CD4-positive, alpha-beta T cell treated with Interleukin-6 for 4 hours (primary cell): ENCODE results near the gene MICU1.
"Not testable (repeated sequence)": the region's sequence is repeated elsewhere in the genome, so short reads cannot be mapped to it uniquely, and the experiment has no call there.

Source experiments
- DNase-seq: peaks from one replicate; pipeline ENCODE4 v3.0.0-alpha.2; 2020; ENCODE audit warnings: mixed read lengths

Gene MICU1

GRCh38 chr10:72561745-72562166 is 64.1 kb downstream of the MICU1 start:
- no peak for DNase-seq

DNA sequence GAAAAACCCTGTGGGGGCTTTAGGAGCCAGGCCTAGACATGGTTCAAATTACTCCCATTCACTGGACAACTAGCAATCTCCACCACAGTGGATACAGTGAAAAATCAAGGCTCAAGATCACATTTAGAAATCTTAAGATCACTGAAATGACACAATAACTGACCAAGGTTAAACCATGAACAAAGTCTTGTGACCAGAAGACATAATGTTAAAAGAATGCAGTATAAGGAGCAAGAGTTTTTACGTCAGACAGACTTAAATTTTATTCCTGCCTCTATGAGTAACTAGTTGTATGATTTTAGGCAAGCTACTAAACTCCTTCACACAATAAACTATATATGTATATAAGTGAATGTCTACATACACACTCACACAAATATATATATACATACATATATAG is 68.5 kb downstream of the MICU1 start:
- DNase-seq, result no peak

GRCh38 chr10:72552857-72553256 is 73.0 kb downstream of the MICU1 start:
- DNase-seq, result no peak

DNA sequence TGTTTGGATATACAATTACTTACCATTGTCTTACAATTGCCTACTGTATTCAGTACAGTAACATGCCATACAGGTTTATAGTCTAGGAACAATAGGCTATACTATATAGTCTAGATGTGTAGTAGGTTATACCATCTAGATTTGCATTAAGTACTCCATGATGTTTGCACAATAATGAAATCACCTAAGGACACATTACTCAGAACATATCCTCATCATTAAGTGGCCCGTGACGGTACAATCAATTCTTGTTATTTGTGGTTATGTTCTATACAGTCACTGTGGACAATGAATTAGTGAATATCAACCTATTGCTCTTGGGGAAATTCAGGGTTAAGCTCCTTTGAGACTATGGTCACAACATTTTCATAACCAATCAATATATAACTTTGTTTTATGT is 75.6 kb downstream of the MICU1 start:
- DNase-seq, result no peak

DNA sequence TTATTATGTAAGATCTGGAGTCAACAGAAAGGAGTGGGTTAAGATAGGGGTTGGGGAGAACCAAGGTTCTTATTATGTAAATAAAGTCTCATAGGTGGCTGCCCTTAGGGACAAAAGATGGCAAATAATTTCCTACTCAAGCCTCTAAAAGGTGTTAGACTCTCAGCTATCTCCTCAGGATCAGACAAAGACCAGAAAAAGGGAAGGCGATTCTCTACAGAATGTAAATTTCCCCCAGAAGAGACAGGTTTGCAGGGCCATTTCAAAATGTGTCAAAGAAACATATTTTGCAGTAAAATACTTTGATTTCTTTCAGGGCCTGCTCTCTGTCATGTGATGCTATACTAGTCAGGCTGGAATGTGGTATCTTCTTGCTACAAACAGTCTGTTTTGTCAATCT is 80.3 kb downstream of the MICU1 start:
- no peak for DNase-seq

- DNase-seq, result not testable (repeated sequence)
Observed at GRCh38 chr10:72543855-72544254, 82.0 kb downstream of the MICU1 start.

DNA sequence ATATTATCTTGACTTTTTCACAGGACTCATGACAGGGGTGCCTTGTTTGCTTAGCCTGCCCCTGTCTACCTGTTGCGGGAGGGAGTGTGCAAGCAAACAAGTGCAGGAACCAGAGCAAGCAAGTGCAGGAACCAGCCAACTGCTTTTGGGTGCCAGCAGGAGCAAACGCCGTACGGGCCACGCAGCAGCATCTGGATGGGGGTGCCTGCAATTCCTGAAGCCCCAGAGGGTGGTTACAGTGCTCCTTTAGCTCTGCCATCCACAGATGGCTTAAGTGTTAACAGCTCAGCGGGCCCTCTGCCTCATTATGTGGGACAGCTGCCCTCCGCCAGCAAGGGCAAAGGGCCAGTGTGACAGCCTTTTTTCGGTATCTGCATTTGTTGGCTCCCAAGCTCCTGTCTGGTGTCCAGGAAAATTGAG is 83.5 kb downstream of the MICU1 start:
- DNase-seq, result no peak

GRCh38 chr10:72541337-72541736 is 84.5 kb downstream of the MICU1 start:
- DNase-seq, result no peak

DNA sequence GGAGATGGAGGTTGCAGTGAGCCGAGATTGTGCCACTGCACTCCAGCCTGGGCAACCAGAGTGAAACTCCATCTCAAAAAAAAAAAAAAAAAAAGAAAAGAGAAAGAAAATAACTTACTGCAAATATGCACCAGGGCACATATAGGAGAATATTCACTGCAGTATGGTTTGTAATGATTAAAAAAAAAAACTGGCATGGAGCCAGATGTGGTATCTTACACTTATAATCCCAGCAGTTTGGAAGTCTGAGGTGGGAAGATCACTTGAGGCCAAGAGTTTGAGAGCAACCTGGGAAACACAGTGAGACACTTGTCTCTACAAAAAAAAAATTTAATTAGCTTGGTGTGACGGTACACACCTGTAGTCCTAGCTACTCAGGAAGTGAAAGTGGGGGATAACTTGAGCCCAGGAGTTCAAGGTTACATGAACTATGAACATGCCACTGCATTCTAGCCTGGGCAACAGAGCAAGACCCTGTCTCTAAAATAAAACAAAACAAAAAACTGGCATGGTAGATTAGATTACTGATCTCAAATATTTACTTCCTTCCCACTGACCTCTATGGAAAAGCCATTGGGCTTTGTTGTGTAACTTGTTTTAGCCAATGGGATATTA is 85.6 kb downstream of the MICU1 start:
- no peak for DNase-seq

GRCh38 chr10:72539137-72539536 is 86.7 kb downstream of the MICU1 start:
- DNase-seq, result no peak

DNA sequence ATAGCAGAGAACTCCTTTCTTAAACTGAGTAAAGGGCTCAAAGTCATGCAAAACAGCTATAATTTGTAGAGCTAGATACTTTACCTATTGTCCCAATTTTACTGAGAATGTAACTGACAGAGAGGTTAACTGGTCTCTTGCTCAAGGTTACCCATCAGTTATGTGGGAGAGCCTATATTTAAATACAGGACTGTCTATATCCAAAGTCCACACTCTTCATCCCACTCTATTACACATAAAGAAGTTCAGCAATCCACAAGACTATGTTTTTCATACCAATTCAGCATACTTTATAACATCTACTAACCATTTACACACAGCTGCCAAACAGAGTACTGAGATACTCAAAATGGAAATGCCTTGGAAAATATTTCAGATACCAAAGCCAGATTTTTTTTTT is 100.2 kb downstream of the MICU1 start:
- no peak for DNase-seq

DNA sequence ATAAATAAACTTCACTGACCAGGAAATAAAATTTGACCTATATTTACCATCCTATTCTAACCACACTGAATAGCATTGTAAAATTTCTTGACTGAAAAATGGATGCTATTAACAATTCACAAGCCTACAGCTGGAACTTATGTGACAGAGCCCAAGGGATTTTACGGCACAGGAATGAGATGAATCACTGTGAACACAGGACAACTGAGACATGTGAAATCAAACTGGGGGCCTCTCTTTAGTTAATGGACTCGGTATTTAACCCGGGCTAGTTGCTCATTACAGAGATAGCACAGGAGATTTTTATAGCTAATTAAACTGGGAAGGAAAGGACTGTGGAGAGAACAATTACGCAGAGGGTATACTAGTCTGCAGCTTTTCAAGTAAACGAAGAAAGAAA is 100.6 kb downstream of the MICU1 start:
- DNase-seq, result no peak

DNA sequence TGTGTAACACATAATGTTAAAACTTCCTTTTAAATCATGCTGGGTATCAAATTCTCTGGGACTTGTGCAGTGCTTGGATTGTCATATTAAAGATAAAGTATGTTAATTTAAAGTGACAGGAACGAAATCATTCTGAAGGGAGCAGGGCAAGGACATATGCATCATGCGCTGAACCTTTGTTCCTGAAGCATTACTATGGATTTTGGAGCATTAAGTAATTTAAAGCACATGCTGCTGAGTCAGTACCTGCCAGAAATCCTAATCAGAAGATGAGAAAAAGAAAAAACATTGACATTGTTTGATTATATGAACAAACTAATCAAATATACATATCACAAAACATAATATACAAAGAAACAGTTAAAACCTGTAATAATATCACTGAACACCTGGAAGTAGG is 101.4 kb downstream of the MICU1 start:
- no peak for DNase-seq

DNA sequence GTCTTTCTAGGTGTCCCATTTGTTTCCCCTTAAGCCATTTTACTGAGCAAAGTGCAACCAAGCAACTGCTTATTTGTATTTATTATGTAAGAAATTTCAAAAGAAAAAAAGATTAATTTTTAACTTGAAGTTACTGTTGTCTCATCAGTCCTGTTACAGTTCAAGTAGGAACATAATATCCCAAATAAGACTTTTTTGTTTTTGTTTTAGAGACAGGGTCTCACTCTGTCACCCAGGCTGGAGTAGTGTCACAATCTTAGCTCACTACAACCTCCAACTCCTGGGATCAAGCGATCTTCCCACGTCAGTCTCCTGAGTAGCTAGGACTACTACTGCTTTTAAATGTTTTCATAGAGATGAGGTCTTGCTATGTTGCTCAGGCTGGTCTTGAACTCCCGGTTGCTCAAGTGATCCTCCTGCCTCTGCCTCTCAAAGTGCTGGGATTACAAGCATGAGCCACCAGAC is 101.9 kb downstream of the MICU1 start:
- no peak for DNase-seq

- no peak for DNase-seq
Observed at GRCh38 chr10:72523062-72523461, 102.8 kb downstream of the MICU1 start.

- DNase-seq, result no peak
Observed at GRCh38 chr10:72517244-72517643, 108.6 kb downstream of the MICU1 start.

GRCh38 chr10:72515455-72515854 is 110.4 kb downstream of the MICU1 start:
- DNase-seq, result no peak

GRCh38 chr10:72513910-72514309 is 112.0 kb downstream of the MICU1 start:
- DNase-seq, result no peak

DNA sequence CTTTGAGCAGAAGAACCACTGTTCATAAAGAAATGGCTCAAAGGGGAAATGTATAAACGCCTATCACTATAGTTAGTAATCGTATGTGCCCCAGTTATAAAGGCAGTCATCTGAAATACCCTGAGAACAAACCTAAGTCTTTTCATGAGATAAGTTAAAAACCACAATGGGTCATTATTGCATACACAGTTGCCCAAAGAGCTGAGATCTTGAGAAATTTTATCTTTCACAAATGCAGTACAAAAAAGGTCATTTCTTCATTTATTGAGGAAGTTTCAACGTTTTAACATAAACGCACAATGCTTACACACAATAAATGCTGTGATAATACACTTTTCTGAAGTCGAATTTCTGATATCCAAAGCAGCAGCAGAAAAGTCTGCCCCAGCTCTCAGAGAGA is 114.4 kb downstream of the MICU1 start:
- DNase-seq, result no peak

DNA sequence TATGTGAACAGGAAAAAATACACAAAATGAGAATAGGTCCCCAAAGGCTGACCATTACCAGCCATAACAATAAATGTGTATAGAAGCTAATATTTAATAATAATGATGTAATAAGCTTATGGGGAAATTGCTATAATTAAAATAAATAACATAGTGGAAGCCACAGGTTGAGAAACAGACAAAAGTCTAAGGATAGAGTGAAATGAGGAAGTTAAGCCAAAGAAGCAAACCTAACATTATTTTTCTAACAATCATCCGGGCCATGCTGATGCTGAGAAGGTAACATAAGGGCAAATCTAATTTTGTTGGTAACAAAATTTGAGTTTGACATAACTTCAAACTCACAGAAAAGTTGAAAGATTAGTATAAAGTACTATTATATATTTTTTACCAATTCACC is 115.9 kb downstream of the MICU1 start:
- no peak for DNase-seq

GRCh38 chr10:72509206-72509799 is 116.6 kb downstream of the MICU1 start:
- DNase-seq, result no peak

GRCh38 chr10:72508033-72508432 is 117.8 kb downstream of the MICU1 start:
- no peak for DNase-seq

GRCh38 chr10:72506474-72506873 is 119.4 kb downstream of the MICU1 start:
- no peak for DNase-seq

- DNase-seq, result no peak
Observed at GRCh38 chr10:72505435-72505834, 120.4 kb downstream of the MICU1 start.
